Adipocyte (in vitro differentiated cells): ENCODE data around the gene TBC1D4.

Source experiments
- DNase-seq: peaks from one replicate; pipeline ENCODE4 v3.0.0-alpha.2; 2015; ENCODE audit warnings: low read depth
- H3K27me3 ChIP-seq: replicated peaks from 2 replicates; pipeline ENCODE4 v1.7.0; 2013; ENCODE audit warnings: mild to moderate bottlenecking, low read length, moderate library complexity; ENCODE audit not compliant: control insufficient read depth, insufficient read depth
- H3K36me3 ChIP-seq: 2 replicates; pipeline ENCODE4 v1.7.0; 2013; ENCODE audit warnings: low read length, mild to moderate bottlenecking, moderate library complexity; ENCODE audit not compliant: control insufficient read depth, insufficient read depth, severe bottlenecking
- H3K4me1 ChIP-seq: 2 replicates; pipeline ENCODE4 v1.7.0; 2013; ENCODE audit warnings: mild to moderate bottlenecking, low read length, moderate library complexity; ENCODE audit not compliant: control insufficient read depth, insufficient read depth
- H3K4me3 ChIP-seq: 2 replicates; pipeline ENCODE4 v1.7.0; 2013; ENCODE audit warnings: mild to moderate bottlenecking, low read length, moderate library complexity
- H3K9ac ChIP-seq: 2 replicates; pipeline ENCODE4 v1.7.0; 2013; ENCODE audit warnings: mild to moderate bottlenecking, low read length, moderate library complexity
- H3K9me3 ChIP-seq: 2 replicates; pipeline ENCODE4 v1.7.0; 2013; ENCODE audit warnings: mild to moderate bottlenecking, low read length, moderate library complexity; ENCODE audit not compliant: control insufficient read depth

The TBC1D4 gene

DNA sequence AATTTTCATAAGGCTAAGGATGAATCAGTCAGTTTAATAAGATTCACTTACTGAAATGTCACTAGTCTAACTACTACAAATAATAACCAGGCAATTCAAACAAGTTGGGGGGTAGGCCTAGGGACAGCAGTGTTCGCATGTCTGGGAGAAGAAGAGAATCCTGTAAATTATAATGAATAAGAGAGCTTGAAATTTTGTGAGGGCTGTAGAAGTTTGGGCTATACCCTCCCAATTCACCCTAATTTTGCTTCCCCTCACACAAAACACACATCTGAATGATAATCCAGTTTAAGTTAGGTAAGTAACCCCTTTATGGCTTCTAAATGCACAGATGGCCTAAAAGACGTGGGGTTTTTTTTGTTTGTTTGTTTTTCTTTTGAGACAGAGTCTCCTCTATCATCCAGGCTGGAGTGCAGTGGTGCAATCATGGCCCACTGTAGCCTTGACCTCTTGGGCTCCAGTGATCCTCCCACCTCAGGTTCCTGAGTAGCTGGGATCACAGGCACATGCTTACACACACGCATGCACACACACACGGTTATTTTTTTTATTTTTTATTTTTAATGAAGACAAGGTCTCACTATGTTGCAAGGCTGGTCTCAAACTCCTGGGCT is 69.9 kb downstream of the TBC1D4 start:
- Histone ChIP-seq H3K9me3 (no peaks in the 10 kb centered on the region), H3K4me3 (no peak overlapping the region)

DNA sequence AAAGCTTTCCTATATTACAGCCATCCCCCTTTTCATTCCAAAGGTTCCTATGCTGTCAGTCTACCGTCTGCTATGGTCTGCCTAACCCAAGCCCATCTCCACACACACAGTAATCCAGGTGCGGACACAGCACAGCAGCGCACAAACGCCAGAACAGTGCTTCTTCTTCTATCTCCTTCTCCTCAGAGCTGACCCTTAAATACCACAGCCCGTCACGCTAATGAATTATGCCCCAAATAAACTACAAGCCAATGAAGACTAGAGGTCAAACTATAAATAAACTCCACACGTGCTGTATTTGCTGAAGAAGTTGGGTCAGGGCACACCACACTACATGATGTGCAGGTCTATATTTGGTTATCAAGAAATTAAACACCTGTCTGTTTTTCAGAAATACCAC is 71.8 kb downstream of the TBC1D4 start:
- Histone ChIP-seq H3K9ac (no peak overlapping the region), H3K4me3 (no peak overlapping the region), H3K36me3 (no peaks in the 10 kb centered on the region), H3K9me3 (no peaks in the 10 kb centered on the region), H3K4me1 (peaks cover 17% of the 10 kb centered on the region), H3K27me3 (no peaks in the 10 kb centered on the region)
- DNase-seq = no peak

More for the DNA sequence above, 69.9 kb downstream of the TBC1D4 start:
- no peak overlapping the region for H3K9ac ChIP-seq
- peaks cover 19% of the 10 kb centered on the region for H3K4me1 ChIP-seq
- no peak for DNase-seq
- H3K36me3 ChIP-seq = no peaks in the 10 kb centered on the region
- H3K27me3 ChIP-seq = no peaks in the 10 kb centered on the region

DNA sequence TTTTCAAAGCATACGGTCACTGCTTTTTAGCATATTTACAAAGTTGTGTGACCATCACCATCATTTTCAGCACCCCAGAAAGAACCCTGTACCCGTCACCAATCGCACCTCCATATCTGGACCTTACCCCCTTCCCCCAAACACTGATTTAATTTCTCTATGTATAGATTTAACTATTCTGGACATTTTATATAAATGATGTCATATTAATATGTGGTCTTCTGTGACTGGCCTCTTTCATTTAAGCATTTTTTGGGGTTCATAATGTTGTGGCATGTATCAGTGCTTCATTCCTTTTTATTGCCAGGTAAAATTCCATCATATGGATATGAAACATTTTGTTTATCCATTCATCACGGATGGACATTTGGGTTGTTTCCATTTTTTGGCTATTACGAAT is 74.0 kb downstream of the TBC1D4 start:
- peaks cover 19% of the 10 kb centered on the region for H3K4me1 ChIP-seq
- no peaks in the 10 kb centered on the region for H3K36me3 ChIP-seq
- H3K9me3 ChIP-seq = no peaks in the 10 kb centered on the region
- H3K4me3 ChIP-seq = no peak overlapping the region
- H3K27me3 ChIP-seq = no peaks in the 10 kb centered on the region
- no peak for DNase-seq
- H3K9ac ChIP-seq = no peak overlapping the region

DNA sequence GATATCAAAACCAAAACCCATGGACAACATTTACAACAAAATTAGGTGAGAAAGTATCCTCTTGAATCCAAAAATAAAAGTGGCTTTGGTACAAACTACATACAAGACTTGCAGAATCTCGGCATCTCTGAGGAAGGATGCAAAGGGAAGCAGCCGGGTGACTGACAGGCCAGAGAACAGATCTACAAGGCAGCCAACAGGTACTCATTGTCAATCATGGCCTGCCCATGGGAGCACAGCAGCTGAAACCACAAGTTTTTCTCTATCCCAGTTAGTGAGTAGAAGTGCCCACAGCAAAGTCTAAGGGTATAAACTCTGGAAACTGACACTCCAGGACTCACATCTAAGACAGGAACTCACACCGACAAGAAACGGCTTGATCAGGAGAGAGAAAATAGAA is 74.5 kb downstream of the TBC1D4 start:
- Histone ChIP-seq H3K4me3 (no peak overlapping the region), H3K27me3 (no peaks in the 10 kb centered on the region), H3K9me3 (no peaks in the 10 kb centered on the region), H3K36me3 (no peaks in the 10 kb centered on the region), H3K9ac (no peak overlapping the region), H3K4me1 (peaks cover 19% of the 10 kb centered on the region)
- DNase-seq = no peak

DNA sequence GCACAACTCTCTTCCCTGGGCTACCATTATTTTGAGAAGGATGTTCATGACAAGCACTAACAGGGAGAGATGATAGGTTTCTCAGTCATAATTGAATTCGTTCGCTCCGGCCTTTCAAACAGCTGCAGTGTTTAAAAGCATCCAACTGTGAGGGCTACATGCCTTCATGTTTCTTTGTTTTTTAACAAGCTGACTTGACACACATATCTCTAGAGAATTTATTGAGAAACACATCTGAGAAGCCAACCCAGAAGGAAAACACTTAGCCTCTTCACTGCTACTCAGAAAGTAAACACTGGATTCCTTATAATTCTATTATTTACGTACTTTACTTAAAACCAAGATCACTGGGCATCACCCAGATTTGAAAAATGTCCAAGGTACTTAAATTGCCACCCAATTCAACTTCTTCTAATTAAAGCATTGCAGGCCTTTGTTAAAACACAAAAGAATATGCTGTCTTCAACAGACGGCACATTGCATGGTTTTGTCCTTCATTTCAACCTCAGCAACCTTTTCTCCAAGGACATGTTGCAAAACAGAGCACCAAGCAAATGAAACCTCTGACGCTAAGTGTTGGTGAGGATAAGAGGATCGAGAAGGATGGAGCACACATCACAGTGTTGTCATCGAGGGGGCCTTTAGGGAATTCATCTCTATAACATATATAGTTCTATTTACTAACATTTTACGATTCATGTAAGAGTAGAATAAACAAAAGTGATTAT is 75.8 kb downstream of the TBC1D4 start:
- H3K4me3 ChIP-seq = peak overlapping the region; percentile 48
- DNase-seq = no peak

DNA sequence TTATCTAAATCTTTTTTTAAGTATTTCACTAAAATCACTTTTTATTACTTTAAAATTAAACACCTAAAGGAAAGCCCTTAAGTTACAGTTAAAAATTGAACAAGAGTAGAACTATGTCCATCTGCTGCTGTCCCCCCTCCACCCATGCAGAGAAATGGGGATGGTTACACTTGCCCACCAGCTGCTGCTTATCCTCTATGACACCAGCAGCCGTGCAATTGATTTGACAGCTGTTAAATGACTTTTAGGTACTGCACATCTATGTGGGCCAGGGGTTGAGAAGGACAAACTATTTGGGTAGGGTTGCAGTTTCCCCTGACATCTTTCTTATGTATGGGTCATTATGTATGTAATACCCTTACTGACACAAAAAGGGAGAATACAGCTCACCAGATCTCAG is 77.2 kb downstream of the TBC1D4 start:
- H3K9ac ChIP-seq = no peak overlapping the region
- no peaks in the 10 kb centered on the region for H3K9me3 ChIP-seq
- no peaks in the 10 kb centered on the region for H3K36me3 ChIP-seq
- no peak overlapping the region for H3K4me3 ChIP-seq
- no peaks in the 10 kb centered on the region for H3K27me3 ChIP-seq
- H3K4me1 ChIP-seq = peaks cover 19% of the 10 kb centered on the region
- no peak for DNase-seq

More for the DNA sequence above, 75.8 kb downstream of the TBC1D4 start:
- H3K9ac ChIP-seq = peak overlapping the region; percentile 36
- no peaks in the 10 kb centered on the region for H3K36me3 ChIP-seq
- H3K27me3 ChIP-seq = no peaks in the 10 kb centered on the region
- no peaks in the 10 kb centered on the region for H3K9me3 ChIP-seq
- peaks cover 19% of the 10 kb centered on the region for H3K4me1 ChIP-seq

DNA sequence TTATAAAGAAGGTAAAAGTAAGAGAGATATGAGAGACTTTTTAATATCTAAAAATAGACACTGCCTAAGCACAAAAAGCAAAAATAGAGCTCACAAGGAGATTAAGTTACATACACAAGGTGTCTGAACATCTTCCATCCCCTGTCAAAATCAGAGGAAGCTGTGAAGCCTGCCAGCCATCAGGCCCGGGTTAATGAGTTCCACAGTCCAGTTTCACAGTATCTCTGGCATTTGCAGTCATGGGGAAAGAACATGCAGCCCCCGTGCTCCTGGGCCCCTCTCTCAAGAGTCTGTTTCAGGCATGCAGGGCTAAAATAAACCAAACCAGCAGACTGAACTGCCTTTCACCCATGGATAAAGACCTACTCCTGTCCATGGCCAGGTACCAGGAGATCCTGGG is 79.2 kb downstream of the TBC1D4 start:
- no peak overlapping the region for H3K4me3 ChIP-seq
- H3K36me3 ChIP-seq = no peaks in the 10 kb centered on the region
- H3K4me1 ChIP-seq = peaks cover 19% of the 10 kb centered on the region
- H3K27me3 ChIP-seq = no peaks in the 10 kb centered on the region
- no peak for DNase-seq
- H3K9me3 ChIP-seq = peaks cover 2% of the 10 kb centered on the region
- H3K9ac ChIP-seq = no peak overlapping the region

DNA sequence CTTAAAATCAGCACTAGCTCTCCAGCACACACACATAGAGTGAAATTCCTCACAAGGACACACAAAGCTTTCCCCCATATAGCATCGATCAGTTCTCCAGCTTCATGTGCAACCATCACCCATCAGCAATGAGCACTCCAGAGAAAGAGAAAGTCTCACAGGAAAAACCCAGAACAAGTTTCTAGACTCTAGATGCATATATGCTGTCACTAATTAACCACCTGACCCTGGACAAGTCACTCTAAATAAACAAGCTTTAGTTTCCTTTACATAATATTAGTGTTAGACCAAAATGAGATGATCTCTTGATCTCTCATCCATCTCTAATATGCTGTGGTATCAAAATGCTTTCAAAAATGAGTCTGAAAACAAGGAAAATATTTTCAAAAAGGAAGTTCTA is 81.2 kb downstream of the TBC1D4 start:
- Histone ChIP-seq H3K4me3 (no peak overlapping the region), H3K27me3 (no peaks in the 10 kb centered on the region), H3K36me3 (no peaks in the 10 kb centered on the region), H3K9ac (no peak overlapping the region), H3K4me1 (peaks cover 12% of the 10 kb centered on the region), H3K9me3 (peaks cover 2% of the 10 kb centered on the region)
- DNase-seq = no peak

DNA sequence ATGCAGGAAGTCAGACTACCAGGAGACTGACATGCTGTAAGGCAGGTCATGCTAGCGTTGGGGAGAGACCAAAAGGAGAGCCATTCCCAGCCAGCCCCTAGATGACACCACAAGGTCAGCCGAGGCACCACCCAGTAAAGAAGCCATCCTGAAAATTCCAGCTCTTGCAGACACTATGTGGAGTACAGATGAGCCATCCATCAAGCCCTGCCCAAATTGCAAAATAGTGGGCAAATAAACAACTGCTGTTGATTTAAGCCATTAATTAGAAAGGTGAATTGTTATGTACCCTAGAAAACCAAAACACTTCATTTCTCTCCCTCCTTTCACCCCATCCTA is 82.1 kb downstream of the TBC1D4 start:
- Histone ChIP-seq H3K4me1 (peaks cover 2% of the 10 kb centered on the region), H3K4me3 (no peak overlapping the region), H3K36me3 (no peaks in the 10 kb centered on the region), H3K27me3 (no peaks in the 10 kb centered on the region), H3K9me3 (peaks cover 2% of the 10 kb centered on the region), H3K9ac (no peak overlapping the region)
- DNase-seq = no peak

DNA sequence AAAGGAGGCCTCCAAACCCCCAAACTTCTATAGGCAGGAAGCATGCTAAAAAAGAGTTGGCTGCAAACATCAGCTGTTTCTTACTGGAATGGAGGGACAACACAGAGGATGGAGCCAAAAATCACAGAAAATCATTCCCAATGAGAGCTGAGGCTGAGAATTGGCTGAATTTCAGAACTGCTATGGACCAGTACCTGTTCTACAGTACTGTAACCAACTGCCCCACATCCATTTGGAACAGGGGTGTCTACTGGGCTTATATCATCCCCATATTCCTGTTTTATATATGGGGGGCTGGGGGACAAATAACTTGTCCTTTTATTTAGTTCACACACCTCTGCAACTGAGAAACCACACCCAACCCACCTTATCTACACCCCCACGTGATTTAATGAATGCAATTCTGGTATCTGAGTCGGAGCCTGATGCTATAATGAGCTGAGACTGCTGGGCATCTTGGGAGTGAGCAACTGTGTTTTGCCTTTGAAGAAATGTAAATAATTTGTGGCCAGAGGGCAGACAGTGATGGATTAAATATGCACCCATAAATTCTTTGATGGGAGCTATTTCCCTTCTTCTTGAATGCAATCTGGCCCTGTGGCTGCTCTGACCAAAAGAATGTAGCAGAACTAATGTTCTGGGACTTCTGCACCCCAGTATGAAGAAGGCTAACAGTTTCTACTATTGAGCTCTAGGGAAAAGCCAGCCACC is 82.6 kb downstream of the TBC1D4 start:
- Histone ChIP-seq H3K36me3 (no peaks in the 10 kb centered on the region), H3K9me3 (peaks cover 2% of the 10 kb centered on the region), H3K9ac (no peak overlapping the region), H3K27me3 (no peaks in the 10 kb centered on the region), H3K4me1 (no peaks in the 10 kb centered on the region), H3K4me3 (no peak overlapping the region)
- peak; percentile 42 for DNase-seq

DNA sequence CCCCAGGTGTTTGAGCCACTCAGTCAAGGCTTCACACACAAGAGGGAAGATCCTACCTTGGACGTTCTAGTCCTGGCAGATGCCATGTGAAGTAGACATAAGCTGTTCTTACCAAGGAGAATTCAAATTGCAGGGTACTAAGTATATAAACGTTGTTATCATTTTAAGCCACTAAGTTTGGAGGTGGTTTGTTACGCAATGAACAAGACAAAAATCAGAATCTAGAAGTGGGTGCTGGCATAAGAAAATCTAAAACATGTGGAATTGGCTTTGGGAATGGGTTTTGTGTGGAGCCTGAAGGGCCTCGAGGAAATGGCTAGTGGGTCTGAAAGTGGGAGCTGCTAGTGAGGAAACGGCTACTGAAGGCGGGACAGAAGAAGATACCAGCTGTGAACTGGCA is 83.9 kb downstream of the TBC1D4 start:
- Histone ChIP-seq H3K4me1 (peaks cover 6% of the 10 kb centered on the region), H3K9ac (no peak overlapping the region), H3K9me3 (peaks cover 2% of the 10 kb centered on the region), H3K4me3 (no peak overlapping the region), H3K27me3 (no peaks in the 10 kb centered on the region), H3K36me3 (no peaks in the 10 kb centered on the region)
- no peak for DNase-seq
